K562 (cell line): ENCODE results near the gene WDR91. TPM values are rescaled to one million over a fixed set of nuclear protein-coding genes. Genes with fewer than 3 reads are reported as not detected.

Experiments
- ATAC-seq: fragments of 200-7000 bp; cut with Tn5 transposase; 3 replicates; pipeline ENCODE4 v1.9.1; 2020; ENCODE audit warnings: moderate library complexity
- BruUV-seq: library from RNA; stranded (reverse); fragments of 400-500 nt; replicated peaks from 2 replicates; lab custom pipeline; 2021; lab: Mats Ljungman, UMichigan
- CTCF ChIA-PET: fragments of 300-600 bp; formaldehyde crosslinking; extraction: SDS; loops from one replicate; lab custom pipeline; 2021; ENCODE audit warnings: low intra/inter-chr PET ratio; lab: Yijun Ruan, JAX
- POLR2A ChIA-PET: fragments of 300-600, 350-650 bp; sonication (Branson Sonifier 250); formaldehyde crosslinking; extraction: SDS; loops from one replicate; lab custom pipeline; 2021; ENCODE audit warnings: antibody characterized with exemption, inconsistent platforms; lab: Yijun Ruan, JAX
- DNase-seq, 4 experiments: peaks; one replicate each; pipeline versions ENCODE4 v3.0.0 to v3.0.0-alpha.2; 2011 to 2018; ENCODE audit warnings: low spot score in 3 of 4, mixed read lengths in 3 of 4; ENCODE audit errors: extremely low read depth in 1 of 4
- FAIRE-seq: peaks from 2 replicates; lab custom pipeline; 2011; peaks lifted over from hg19 to GRCh38; lab: Jason Lieb, UNC
- H2AFZ ChIP-seq: 2 replicates; pipeline ENCODE4 v1.6.0; 2011; ENCODE audit warnings: low read depth, low read length, control low read depth, inconsistent platforms
- H3K27ac ChIP-seq: fragments of 200-600 bp; 3 replicates; pipeline ENCODE4 v1.8.0; 2011; ENCODE audit warnings: low read depth, mild to moderate bottlenecking, control low read depth, inconsistent platforms, low read length, moderate library complexity, mixed read lengths; ENCODE audit errors: extremely low read depth
- H3K27me3 ChIP-seq, 2 experiments: fragments of 300-600 bp in 1 of 2; 2 replicates in 1 of 2; 3 replicates in 1 of 2; pipeline versions ENCODE4 v1.6.0 to v1.8.0; 2011; ENCODE audit warnings: inconsistent platforms in 2 of 2, low read length in 2 of 2, mild to moderate bottlenecking in 1 of 2, mixed read lengths in 1 of 2, moderate library complexity in 1 of 2; ENCODE audit not compliant: control insufficient read depth in 2 of 2, insufficient read depth in 2 of 2
- H3K36me3 ChIP-seq: fragments of 300-600 bp; 3 replicates; pipeline ENCODE4 v1.8.0; 2011; ENCODE audit warnings: mild to moderate bottlenecking, low read length, inconsistent platforms; ENCODE audit not compliant: control insufficient read depth, insufficient read depth
- H3K4me1 ChIP-seq, 2 experiments: fragments of 200-600 bp in 1 of 2; replicated peaks in 1 of 2; 2 replicates in 1 of 2; 3 replicates in 1 of 2; pipeline versions ENCODE4 v1.5.1 to v1.8.0; 2011; ENCODE audit warnings: inconsistent platforms in 2 of 2, low read length in 2 of 2, mild to moderate bottlenecking in 1 of 2, mixed read lengths in 1 of 2, moderate library complexity in 1 of 2; ENCODE audit not compliant: control insufficient read depth in 2 of 2, insufficient read depth in 2 of 2
- H3K4me2 ChIP-seq: 2 replicates; pipeline ENCODE4 v1.6.1; 2011; ENCODE audit warnings: low read length, control low read depth, inconsistent platforms, mixed read lengths; ENCODE audit not compliant: insufficient read depth
- H3K4me3 ChIP-seq: fragments of 200-600 bp; sonication (generic), shearing (Covaris generic); 2 replicates; pipeline ENCODE4 v1.5.1; 2016; ENCODE audit warnings: control low read depth, inconsistent platforms
- H3K79me2 ChIP-seq: fragments of 200-600 bp; 3 replicates; pipeline ENCODE4 v1.8.0; 2011; ENCODE audit warnings: low read length, inconsistent platforms; ENCODE audit not compliant: control insufficient read depth, insufficient read depth
- H3K9ac ChIP-seq, 2 experiments: 2 replicates each; pipeline versions ENCODE4 v1.6.0 to v1.6.1; 2011; ENCODE audit warnings: low read depth in 2 of 2, low read length in 2 of 2, control low read depth in 1 of 2, inconsistent platforms in 1 of 2, mild to moderate bottlenecking in 1 of 2, mixed read lengths in 1 of 2; ENCODE audit not compliant: insufficient read depth in 1 of 2
- H3K9me1 ChIP-seq: one replicate; pipeline ENCODE4 v1.6.0; 2011; ENCODE audit warnings: inconsistent platforms, mild to moderate bottlenecking, low read length, moderate library complexity; ENCODE audit not compliant: control insufficient read depth, insufficient read depth
- H3K9me3 ChIP-seq: replicated peaks from 2 replicates; pipeline ENCODE4 v1.5.1; 2011; ENCODE audit warnings: low read depth, low read length, inconsistent platforms; ENCODE audit not compliant: control insufficient read depth, insufficient read depth
- H4K20me1 ChIP-seq: replicated peaks from 2 replicates; pipeline ENCODE4 v1.6.1; 2011; ENCODE audit warnings: low read length, inconsistent platforms, mixed read lengths; ENCODE audit not compliant: control insufficient read depth, insufficient read depth
- CCNT2 ChIP-seq: IDR thresholded peaks from 2 replicates; pipeline ENCODE4 v1.6.1; 2011; ENCODE audit warnings: borderline replicate concordance, low read depth, mild to moderate bottlenecking, moderate library complexity, mixed read lengths, low read length; ENCODE audit not compliant: insufficient read length; ENCODE audit errors: extremely low read depth
- CREB5 ChIP-seq: fragments of 250-450 bp; sonication (Bioruptor Pico); IDR thresholded peaks from 2 replicates; pipeline ENCODE4 v1.5.0; 2020; ENCODE audit warnings: mild to moderate bottlenecking
- E4F1 ChIP-seq: fragments of 250-450 bp; sonication (Bioruptor Pico); IDR thresholded peaks from 2 replicates; pipeline ENCODE4 v1.5.0; 2021; ENCODE audit warnings: mild to moderate bottlenecking, borderline replicate concordance
- HNRNPLL ChIP-seq: fragments of 200-400 bp; formaldehyde crosslinking; IDR thresholded peaks from 2 replicates; pipeline ENCODE4 v1.6.1; 2017; ENCODE audit warnings: low read length, low read depth, mild to moderate bottlenecking; ENCODE audit not compliant: poor library complexity, severe bottlenecking
- MAFG ChIP-seq: fragments of 450-650 bp; conservative IDR thresholded peaks from 2 replicates; pipeline ENCODE4 v1.6.1; 2016; ENCODE audit warnings: missing genetic modification characterization, missing compliant biosample characterization
- MTA2 ChIP-seq: fragments of 450-650 bp; IDR thresholded peaks from 2 replicates; pipeline ENCODE4 v1.6.1; 2016; ENCODE audit warnings: low read depth
- PCBP1 ChIP-seq: fragments of 200-400 bp; formaldehyde crosslinking; IDR thresholded peaks from 2 replicates; pipeline ENCODE4 v1.6.1; 2018; ENCODE audit warnings: mild to moderate bottlenecking, low read depth, low read length; ENCODE audit not compliant: poor library complexity, severe bottlenecking
- PHF20 ChIP-seq: fragments of 450-650 bp; IDR thresholded peaks from 2 replicates; pipeline ENCODE4 v1.6.1; 2018; ENCODE audit not compliant: partially characterized antibody
- RBM39 ChIP-seq: fragments of 200-400 bp; formaldehyde crosslinking; optimal IDR thresholded peaks from 2 replicates; pipeline ENCODE3; 2018; ENCODE audit warnings: low read depth, low read length
- SOX6 ChIP-seq: fragments of 450-650 bp; IDR thresholded peaks from 2 replicates; pipeline ENCODE4 v1.6.1; 2014; ENCODE audit warnings: mild to moderate bottlenecking
- VEZF1 ChIP-seq: fragments of 200-800 bp; sonication (Bioruptor generic); IDR thresholded peaks from 2 replicates; pipeline ENCODE4 v1.6.1; 2017; ENCODE audit warnings: missing genetic modification characterization, missing compliant biosample characterization
- ZBTB43 ChIP-seq: sonication (generic); formaldehyde crosslinking; IDR thresholded peaks from 2 replicates; pipeline ENCODE4 v1.8.0; 2023; ENCODE audit warnings: mild to moderate bottlenecking, missing genetic modification reagents
- ZNF431 ChIP-seq: sonication (generic); formaldehyde crosslinking; IDR thresholded peaks from 2 replicates; pipeline ENCODE4 v1.8.0; 2022; ENCODE audit warnings: mild to moderate bottlenecking, missing genetic modification reagents
- ZNF512 ChIP-seq: IDR thresholded peaks from 2 replicates; pipeline ENCODE4 v1.6.1; 2016; ENCODE audit warnings: missing genetic modification characterization, missing compliant biosample characterization
- ZNF668 ChIP-seq: fragments of 250-450 bp; sonication (Bioruptor Pico); IDR thresholded peaks from 2 replicates; pipeline ENCODE4 v1.8.0; 2022; ENCODE audit warnings: mild to moderate bottlenecking, inconsistent platforms
- WGBS: fragments of 100-300 bp; shearing (Covaris generic); methylation state at CpG from one replicate; pipeline ENCODE4 v1.1.6; 2016; ENCODE audit warnings: low coverage, mixed read lengths; ENCODE audit not compliant: insufficient coverage; ENCODE audit errors: missing lambda C conversion rate; 5-methylcytosine and 5-hydroxymethylcytosine counted together
- in situ Hi-C: fragments of 300-500 bp; cut with MboI; formaldehyde crosslinking; loops from 4 replicates; pipeline ENCODE4 v1.15.0; 2018; ENCODE audit warnings: inconsistent platforms, mixed read lengths
- intact Hi-C: fragments of 100-400 bp; cut with micrococcal nuclease; formaldehyde crosslinking; loops from 2 replicates; pipeline ENCODE4 v1.14.2; 2022
- polyA plus RNA-seq, 8 experiments: library from polyadenylated mRNA; depleted of rRNA in 4 of 8; stranded (reverse) in 5 of 8; unstranded in 3 of 8; fragments of >200 nt; fragmentation: Nextera tagmentation in 2 of 8; fragmentation: Illumina TruSeq in 1 of 8; extraction: Ambion mirVana in 2 of 8; extraction: Trizol in 1 of 8; gene quantifications; 2 replicates each; pipeline versions ENCODE4 v1.2.1 to v1.2.3, GENCODE V29; 2011 to 2014; ENCODE audit warnings: inconsistent platforms in 1 of 8, missing spikeins in 1 of 8
- total RNA-seq, 7 experiments: library from RNA; depleted of rRNA in 6 of 7; stranded (reverse); fragments of >200 nt in 6 of 7; fragmentation: Illumina TruSeq in 2 of 7; extraction: Trizol in 2 of 7; gene quantifications; 2 replicates each; pipeline versions ENCODE4 v1.2.1 to v1.2.3, GENCODE V29; 2011 to 2021; ENCODE audit warnings: low replicate concordance in 1 of 7

Gene WDR91
- total and polyA plus RNA-seq, 9 of the 15 experiments (the other 6 are each of a cell fraction or from before 2014, with no cell fraction given), result 1.9 to 18.2 (median 9.8) TPM

GRCh38 chr7:135257790-135258189, 46.5 kb upstream of the WDR91 start:
- in situ Hi-C loops (no loop called here), intact Hi-C loops (no loop called here)
- H2AFZ ChIP-seq, result no peak overlapping the region
- no peaks in the 10 kb centered on the region for H3K9me3 ChIP-seq
- no peak for ATAC-seq
- H3K4me1 ChIP-seq, result no peaks in the 10 kb centered on the region
- H3K36me3 ChIP-seq, result no peaks in the 10 kb centered on the region
- H3K9ac ChIP-seq, result no peak overlapping the region
- no peaks in the 10 kb centered on the region for H3K9me1 ChIP-seq
- no peak overlapping the region for H3K4me2 ChIP-seq
- ChIA-PET POLR2A (interaction anchor here (0.6 to 1.3 kb wide), 3 partner anchors 11 to 21 kb away, joined by 3 to 4 read pairs (median 3); no protein-coding TSS in a partner anchor), CTCF (no interaction called here)
- H3K79me2 ChIP-seq, result no peaks in the 10 kb centered on the region
- FAIRE-seq, result no peak
- H3K27me3 ChIP-seq, result peaks cover 59 to 90% of the 10 kb centered on the region in 2 experiments
- H3K4me3 ChIP-seq, result no peak overlapping the region
- DNase-seq, result no peak
- H4K20me1 ChIP-seq, result no peaks in the 10 kb centered on the region
- no TSS peak for BruUV-seq
- H3K27ac ChIP-seq, result no peak overlapping the region
- under 1% methylated on average over 4 of the region's 4 CpGs for WGBS
- TF ChIP-seq E4F1 (CRISPR knock-in tag) (no peak), ZNF431 (CRISPR knock-in tag) (no peak), ZBTB43 (CRISPR knock-in tag) (no peak), ZNF668 (CRISPR knock-in tag) (no peak), PCBP1 (no peak), VEZF1 (CRISPR knock-in tag) (no peak), PHF20 (no peak), CCNT2 (no peak), HNRNPLL (no peak), MTA2 (no peak), RBM39 (no peak), CREB5 (CRISPR knock-in tag) (no peak), MAFG (tag) (no peak), ZNF512 (tag) (no peak), SOX6 (no peak)
